ENCODE data around the gene PDCD2L.

- TF ChIP-seq CTCF (IDR thresholded peaks at IDR 0.05) (peak in 1 of 6 experiments; percentile 33), POLR2A (IDR thresholded peaks at IDR 0.05) (peak in 2 of 4 donors; percentile 54 to 61)
Observed at GRCh38 chr19:34404109-34404909, at the start of gene PDCD2L.
